Stimulated activated CD4-positive, alpha-beta T cell treated with anti-CD3 and anti-CD28 coated beads, TNF-alpha, amount 100 ng/mL, for 1 hour (primary cell): Measurements from ENCODE around the gene RFPL4A.
A peak's percentile ranks its signal among the peaks of the same experiment; 100 is the strongest.
"Not testable (repeated sequence)": the region's sequence is repeated elsewhere in the genome, so short reads cannot be mapped to it uniquely, and the experiment has no call there.

Experiments used
- DNase-seq, 3 donors: peaks; one replicate each; pipeline ENCODE4 v3.0.0-alpha.2; 2020; ENCODE audit warnings: low read depth in 3 of 3, low spot score in 1 of 3

Gene RFPL4A

GRCh38 chr19:55758797-55759196 lies at the start of gene RFPL4A:
RFPL4A (plus strand) TSS chr19:55759097; CDS start chr19:55761801, 2,704 bp downstream.
- DNase-seq = not testable (repeated sequence)

DNA sequence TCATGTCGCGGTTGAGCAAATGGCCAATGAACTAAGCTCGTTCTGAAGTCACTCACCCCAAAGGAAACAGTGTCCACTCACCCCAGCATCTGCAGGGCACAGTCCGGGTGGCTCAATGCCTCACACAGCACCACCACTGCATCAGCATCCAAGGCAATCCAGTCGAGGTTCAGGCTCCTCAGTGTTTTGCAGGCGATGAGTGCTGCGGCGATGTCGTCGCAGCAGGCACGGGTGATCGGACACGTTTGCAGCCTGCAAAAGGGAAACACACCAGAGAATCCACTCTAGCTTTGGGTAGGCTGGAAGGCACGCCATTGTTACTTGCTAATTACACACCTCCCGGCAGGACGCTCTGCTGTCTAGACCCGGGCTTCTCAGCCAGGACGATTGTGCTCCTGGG lies 47.2 kb upstream of the RFPL4A start:
- DNase-seq = no peak

GRCh38 chr19:55712804-55713631 lies 45.9 kb upstream of the RFPL4A start:
- no peak for DNase-seq

- DNase-seq = no peak
These were observed 42.4 kb upstream of the RFPL4A start for GRCh38 chr19:55716531-55716930.

- DNase-seq = no peak
These were observed 41.6 kb upstream of the RFPL4A start for GRCh38 chr19:55717251-55717650.

DNA sequence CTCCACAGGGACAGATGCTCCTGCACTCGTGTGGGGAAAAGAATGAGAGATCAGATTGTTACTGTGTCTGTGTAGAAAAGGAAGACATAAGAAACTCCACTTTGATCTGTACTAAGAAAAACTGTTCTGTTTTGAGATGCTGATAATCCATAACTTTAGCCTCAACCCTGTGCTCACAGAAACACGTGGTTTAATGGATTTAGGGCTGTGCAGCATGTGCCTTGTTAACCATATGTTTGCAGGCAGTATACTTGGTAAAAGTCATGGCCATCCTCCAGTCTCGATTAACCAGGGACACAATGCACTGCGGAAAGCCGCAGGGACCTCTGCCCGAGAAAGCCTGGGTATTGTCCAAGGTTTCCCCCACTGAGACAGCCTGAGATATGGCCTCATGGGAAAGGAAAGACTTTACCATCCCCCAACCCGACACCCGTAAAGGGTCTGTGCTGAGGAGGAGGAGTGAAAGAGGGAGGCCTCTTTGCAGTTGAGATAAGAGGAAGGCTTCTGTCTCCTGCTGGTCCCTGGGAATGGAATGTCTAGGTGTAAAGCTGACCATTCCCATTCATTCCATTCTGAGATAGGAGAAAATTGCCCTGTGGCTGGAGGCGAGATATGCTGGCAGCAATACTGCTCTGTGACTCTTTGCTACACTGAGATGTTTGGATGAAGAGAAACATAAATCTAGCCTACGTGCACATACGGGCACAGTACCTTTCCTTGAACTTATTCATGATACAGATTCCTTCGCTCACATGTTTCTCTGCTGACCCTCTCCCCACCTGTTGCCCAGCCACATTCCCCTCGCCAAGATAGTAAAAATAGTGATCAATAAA lies 40.8 kb upstream of the RFPL4A start:
- not testable (repeated sequence) for DNase-seq

- DNase-seq = no peak
These were observed 38.6 kb upstream of the RFPL4A start for GRCh38 chr19:55720214-55720746.

DNA sequence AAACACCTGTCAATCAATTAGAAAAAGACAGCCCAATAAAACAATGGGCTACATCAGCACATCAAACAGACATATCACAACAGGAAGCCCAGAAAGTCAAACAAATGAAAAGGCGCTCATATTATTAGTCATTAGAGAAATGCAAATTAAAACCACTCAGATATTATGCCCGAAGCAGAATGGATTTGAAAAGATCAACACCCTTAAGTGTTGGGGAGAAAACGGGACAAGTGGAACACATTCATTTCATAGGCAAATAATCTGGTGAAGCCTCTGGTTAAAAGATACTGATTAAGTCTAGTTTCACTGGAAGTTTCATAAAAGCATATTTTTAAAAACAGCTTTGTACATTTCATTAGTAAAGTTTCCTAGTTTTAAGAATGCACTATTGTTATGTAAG lies 38.1 kb upstream of the RFPL4A start:
- DNase-seq = no peak

DNA sequence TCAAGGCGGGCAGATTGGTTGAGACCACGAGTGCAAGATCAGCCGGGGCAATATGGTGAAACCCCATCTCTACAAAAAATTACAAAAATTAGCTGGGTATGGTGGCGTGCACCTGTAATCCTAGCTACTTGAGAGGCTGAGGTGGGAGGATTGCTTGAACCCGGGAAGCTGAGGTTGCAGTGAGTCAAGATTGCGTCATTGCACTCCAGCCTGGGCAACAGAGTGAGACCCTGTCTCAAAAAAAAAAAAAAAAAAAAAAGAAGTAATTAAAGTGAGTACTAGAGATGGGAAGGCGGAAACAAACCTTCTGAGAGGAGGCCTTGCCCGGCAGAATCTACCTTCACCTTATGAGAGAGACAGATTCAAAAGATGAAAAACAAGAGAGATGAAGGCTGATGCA lies 35.4 kb upstream of the RFPL4A start:
- DNase-seq = no peak

GRCh38 chr19:55730378-55730777 lies 28.5 kb upstream of the RFPL4A start:
- not testable (repeated sequence) for DNase-seq

DNA sequence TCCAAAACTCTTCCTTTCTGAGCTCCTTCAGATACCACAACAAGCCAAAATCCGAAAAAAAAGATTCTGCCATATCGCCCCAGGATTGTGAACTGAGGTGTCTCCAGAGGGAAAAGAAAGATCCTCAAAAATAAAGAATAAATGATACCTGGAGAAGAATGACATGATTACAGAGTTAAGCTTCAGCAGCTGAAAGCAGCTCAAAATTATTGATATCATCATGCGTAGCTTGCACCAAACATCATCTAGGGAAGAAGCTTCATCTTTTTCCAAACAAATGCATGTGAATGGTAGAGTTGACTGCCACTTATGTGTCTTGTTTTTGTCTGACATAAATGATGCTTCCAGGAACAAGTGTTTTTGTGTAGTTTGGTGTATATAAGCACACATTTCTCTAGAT lies 20.6 kb upstream of the RFPL4A start, which contains the start of gene NLRP9:
TSS of gene NLRP9 (minus strand) at position 101 of the 400 bp plus-strand sequence. CDS start at position 73, 28 bp downstream.
- no peak for DNase-seq

GRCh38 chr19:55750715-55751114 lies 8.2 kb upstream of the RFPL4A start:
- DNase-seq = no peak

DNA sequence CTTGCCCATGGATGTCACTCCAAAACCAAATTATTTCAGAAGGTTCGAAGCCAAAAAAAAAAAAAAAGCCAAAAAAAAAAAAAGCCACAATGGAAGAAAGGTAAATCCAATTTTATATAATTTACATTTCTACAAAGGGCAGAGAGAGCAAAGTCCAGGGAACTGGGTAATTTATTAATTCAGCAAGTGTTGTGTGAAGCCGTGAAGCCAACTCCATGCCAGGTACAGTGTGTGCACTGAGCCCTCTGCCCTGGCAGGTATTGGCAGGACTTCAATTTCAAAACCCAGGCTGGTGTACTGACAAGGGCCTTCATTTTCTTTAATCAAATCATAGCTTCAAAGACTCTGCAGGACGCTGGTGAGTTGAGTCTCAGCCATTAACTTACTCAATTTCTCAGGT lies 5.5 kb upstream of the RFPL4A start:
- no peak for DNase-seq

DNA sequence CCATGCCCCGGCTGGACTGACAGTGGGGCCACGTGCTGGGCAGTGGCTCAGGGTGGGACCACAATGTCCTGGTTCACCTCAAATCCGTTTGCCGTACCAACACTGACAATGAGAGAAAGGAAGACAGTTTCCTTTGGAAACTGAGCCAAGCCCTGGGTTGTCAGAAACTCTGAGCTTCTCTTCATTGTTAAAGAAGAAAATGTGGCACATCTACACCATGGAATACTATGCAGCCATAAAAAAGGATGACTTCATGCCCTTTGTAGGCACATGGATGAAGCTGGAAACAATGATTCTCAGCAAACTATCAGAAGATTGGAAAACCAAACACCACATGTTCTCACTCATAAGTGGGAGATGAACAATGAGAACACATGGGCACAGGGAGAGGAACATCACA lies 2.1 kb upstream of the RFPL4A start:
- DNase-seq = not testable (repeated sequence)

GRCh38 chr19:55766466-55766865 lies 7.6 kb downstream of the RFPL4A start:
- no peak for DNase-seq

DNA sequence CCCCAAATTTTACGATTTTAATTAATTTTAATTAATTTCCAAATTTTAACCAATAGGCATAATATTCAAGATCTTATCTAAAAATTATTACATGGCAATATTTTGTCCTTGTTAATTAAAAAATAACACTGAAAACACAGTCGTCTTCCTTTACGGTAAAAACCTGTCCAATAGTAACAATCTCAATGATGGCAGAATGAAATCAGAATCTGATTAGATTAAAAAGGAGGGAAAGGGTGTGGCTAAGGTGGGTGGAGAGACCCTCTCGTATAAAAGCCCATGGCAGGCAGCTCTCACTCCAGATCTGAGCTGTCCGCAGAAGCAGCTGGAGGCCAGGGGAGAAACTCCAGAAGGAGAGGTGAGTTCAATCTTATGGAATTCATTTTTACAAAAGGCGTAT lies 9.9 kb downstream of the RFPL4A start, which contains the start of gene RFPL4AL1:
TSS of gene RFPL4AL1 (plus strand) at position 301 of the 400 bp plus-strand sequence. CDS start 2,687 bp downstream, outside the sequence.
- DNase-seq = not testable (repeated sequence)

GRCh38 chr19:55769632-55770031 lies 10.7 kb downstream of the RFPL4A start:
- not testable (repeated sequence) for DNase-seq

- peak in 1 of 3 donors; percentile 0 for DNase-seq
These were observed 18.6 kb downstream of the RFPL4A start for GRCh38 chr19:55777528-55777927.

- DNase-seq = no peak
These were observed 19.4 kb downstream of the RFPL4A start for GRCh38 chr19:55778331-55778730.

GRCh38 chr19:55781112-55781511 lies 22.2 kb downstream of the RFPL4A start:
- no peak for DNase-seq

DNA sequence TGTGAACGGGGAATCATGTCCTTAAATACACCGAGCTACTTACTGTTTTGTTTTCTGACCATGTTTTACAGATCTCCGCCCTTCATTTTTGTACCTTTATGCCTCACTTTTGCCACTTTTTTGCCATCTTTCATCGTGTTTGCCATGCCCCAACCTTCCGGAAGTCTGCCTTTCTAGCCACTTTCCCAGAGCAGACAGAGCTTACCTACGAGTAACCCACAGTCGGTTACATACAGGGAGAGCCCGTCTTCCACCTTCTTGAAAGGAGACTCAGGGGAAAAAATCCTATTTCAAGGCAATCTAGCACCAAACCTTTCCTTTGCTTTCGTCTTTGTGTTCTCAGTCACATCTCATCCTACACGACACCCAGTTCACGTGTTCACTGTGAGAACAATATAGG lies 36.1 kb downstream of the RFPL4A start:
- DNase-seq = no peak

- no peak for DNase-seq
These were observed 42.5 kb downstream of the RFPL4A start for GRCh38 chr19:55801416-55801815.
